GM21825 (cell line): ENCODE measurements around the gene BCAS3.

Experiments used
- ATAC-seq: cut with Tn5 transposase; IDR thresholded peaks from one replicate; pipeline ENCODE4 v1.9.1; 2021; ENCODE audit warnings: mild to moderate bottlenecking, moderate library complexity; ENCODE audit not compliant: unreplicated experiment

BCAS3 gene

DNA sequence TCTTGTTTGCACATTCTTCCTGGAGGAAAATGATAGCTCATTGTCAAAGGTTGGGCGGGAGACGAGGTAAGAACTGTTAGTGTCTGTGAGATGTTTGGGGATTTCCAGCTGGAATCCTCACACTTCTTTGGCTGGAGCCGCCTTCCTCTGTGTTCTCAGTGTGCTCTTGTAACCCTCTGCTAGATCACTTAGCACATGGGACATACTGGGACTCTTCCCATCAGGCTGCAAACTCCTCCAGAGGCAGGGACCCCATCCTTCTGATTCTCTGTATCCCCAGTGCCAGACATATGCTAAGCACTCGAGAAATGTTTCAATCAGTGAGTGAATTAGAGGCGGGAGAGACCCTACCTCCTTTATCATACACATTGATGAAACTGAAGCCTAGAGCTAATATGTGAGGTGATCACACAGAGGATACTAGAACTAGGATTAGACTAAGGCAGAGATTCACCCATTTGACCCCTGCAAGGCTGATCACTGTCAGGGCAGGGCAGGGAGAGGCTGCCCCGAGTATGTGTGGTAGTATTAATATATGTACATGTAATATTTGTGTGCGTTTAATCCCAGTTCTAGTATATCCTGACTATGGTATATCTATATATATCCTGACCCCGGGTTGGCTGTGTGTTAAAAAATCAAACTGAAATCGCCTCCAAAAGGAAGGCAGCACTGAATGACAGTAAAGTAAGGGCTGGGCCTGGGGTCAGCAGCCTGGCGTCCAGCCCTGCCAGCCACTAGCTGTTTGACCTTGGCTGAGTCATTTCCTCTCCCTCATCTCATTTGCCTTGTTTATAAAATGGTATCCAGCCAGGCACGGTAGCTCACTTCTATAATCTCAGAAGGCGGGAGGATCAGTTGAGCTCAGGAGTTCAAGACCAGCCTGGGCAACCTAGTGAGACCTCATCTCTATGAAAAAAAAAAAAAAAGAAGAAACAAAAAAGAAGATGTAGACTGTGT, 646.5 kb downstream of the BCAS3 start:
- ATAC-seq: no peak

DNA sequence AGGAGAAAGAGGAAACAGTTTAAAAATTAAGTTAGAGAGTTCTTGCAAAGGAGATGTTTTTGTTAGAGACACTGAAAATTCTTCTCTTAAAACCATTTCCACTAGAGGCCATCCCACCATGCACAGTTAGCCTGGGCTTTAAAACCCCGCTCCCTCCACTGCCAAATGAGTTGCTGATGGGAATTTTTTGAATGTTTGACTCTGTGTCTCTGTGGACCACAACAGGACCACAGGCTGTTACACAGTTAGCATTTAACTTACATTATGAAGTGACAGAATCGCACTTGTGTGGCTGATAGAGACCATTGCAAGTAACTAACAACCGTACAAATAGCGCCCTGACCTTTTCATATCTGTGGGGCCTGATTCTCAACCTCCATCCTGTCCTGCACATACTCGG, 647.3 kb downstream of the BCAS3 start:
- ATAC-seq: no peak

DNA sequence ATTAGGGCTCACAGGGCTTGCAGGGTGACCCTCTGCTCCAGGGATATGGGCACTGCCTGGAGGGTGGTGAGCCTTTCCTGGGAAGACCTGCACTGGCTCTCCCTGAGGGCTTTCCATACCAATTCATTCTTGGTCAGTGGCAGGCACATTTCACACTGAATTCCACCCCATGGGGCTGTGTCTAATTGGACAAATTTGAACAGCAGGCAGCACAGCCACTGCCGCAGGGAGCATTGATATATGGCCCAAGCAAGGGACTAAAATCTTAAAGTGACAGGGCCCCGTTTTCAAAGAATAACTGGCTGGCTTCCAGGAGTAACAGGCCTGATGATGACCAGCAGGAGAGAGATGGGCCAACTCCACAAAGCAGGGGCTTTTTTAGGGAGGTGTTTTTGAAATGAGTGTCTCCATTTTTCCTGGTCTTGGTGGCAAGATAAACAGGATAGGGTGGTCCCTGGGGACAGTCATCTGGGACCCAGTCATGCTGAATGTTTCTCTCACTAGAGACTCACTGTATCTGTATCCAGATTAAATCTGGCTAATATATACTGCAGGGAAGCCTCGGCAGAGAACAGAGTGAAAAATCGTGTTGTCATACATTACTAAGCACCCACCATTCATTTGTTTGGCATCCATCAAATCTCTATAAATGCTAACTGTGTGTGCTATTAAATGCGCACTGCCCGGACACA, 647.9 kb downstream of the BCAS3 start:
- no peak for ATAC-seq

DNA sequence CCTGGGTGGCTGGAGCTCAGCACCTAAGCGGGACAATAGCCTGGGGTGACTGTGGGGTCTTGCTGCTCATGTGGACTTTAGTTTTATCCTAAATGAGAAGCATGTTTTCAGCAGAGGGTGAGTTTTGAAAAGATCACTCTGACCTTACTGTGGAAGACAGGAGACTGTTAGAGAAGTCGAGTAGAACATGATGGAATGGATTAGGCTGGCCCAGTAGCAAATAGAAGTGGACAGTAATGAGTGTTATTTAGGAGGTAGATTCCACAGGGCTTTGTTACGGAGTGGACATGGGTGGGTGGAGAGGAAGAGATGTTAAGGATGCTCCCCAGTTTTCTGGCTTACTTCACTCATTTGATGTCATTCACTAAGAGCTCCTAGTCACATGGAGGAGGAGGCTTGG, 648.7 kb downstream of the BCAS3 start:
- no peak for ATAC-seq

DNA sequence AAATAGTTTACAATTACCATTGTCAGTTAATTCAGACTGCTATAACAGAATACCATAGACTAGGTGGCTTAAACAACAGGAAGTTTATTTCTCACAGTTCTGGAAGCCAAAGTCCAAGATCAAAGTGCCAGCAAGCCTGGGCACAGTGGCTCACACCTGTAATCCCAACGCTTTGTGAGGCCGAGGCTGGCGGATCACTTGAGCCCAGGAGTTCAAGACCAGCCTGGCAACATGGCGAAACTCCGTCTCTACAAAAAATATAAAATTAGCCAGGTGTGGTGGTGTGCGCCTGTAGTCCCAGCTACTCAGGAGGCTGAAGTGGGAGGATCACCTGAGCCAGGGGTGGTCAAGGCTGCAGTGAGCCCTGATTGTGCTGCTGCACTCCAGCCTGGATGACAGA, 650.7 kb downstream of the BCAS3 start:
- no peak for ATAC-seq

DNA sequence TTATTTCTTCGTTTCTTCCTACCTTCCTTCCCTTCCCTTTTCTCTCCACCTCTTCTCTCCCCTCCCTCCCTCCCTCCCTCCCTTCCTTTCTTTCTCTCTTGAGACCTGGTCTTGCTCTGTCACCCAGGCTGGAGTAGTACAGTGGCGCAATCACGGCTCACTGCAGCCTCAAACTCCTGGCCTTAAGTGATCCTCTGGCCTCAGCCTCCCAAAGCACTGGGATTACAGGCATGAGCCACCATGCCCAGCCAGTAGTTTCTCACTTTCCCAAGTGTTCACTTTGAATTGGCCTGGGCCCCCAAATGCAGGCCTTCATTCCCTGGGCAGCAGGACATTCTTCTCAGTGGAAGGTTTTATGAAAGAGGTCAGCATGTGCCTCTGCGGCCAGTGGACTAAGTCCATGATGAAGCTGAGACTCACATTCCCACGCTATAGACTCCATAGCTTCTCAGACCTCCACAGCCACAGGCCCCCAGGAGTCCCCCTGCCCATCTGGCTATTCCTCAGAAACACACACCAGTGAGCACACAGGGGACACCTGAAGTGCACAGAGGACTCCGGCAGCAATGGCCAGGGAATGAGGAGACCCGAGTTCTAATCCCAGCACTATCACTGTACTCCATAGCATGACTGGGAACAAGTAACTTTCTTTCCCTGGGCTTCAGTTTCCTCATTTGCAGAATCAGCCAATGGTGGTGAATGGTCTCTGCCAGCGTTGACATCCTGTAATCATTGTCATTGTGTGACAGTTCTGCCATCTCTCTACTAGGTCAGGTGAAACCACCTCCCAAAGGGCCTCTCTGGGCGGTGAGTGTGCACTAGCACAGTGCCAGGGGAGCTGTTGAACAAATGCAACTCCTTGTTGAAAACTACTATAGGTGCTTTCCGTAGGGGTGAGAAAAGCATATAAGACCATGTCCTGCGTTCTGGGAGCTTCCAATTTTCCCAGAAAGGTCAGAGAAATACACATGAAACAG, 652.8 kb downstream of the BCAS3 start:
- no peak for ATAC-seq

DNA sequence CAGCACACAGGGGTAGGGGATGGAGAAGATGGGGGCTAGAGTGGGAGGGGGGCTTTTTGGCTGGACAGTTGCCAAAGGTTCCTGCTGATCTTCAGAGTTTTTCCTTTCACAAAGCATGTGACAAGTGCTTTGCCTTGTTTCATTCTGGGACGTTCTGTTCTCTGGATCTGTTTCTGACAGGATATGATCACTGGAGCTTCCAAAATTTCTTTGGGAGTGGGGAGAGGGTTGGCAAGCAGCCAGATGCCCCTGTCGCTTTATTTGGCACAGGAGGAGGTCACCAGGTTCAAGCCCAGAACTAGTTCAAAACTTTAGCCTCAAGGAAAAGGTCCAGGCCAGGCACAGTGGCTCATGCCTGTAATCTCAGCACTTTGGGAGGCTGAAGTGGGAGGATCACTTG, 653.5 kb downstream of the BCAS3 start:
- no peak for ATAC-seq

DNA sequence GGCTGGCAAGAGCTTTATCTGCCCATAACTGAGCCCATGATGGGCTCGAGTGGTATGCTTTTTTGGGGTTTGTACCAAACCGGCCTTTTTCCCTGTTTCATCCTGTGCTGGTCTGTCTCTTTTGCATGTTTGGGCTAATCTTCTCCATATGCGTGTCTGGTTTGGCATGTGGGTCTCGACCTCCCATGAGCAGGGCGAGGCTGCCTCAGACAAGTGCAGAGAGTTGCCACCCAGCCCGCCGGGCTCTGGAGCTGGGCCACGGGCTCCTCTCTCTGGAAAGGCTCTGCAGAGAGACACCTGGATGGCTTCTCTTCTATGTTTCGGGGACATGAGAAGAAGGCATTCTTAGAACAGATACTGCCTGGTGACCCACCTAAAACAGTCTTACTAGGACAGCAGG, 654.2 kb downstream of the BCAS3 start:
- ATAC-seq: no peak

DNA sequence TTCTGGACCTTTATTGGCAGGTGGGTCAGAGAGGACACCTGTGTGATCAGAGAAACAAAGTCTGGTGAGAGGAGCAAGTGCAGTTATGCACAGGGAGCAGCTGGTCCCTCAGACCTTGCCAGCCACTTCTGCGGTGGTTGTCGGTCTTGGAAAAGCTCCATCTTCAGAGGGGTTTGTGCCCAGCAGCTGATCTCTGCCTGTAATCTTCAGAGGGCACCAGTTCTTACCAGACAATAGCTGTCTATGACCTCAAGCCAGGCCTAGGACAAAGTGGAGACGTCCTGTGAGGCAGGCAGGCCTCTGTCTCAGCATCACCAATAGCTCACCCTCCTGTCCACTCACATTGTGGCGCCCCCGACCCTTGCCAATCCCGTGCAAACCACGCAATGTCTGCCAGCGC, 655.5 kb downstream of the BCAS3 start:
- ATAC-seq: no peak

DNA sequence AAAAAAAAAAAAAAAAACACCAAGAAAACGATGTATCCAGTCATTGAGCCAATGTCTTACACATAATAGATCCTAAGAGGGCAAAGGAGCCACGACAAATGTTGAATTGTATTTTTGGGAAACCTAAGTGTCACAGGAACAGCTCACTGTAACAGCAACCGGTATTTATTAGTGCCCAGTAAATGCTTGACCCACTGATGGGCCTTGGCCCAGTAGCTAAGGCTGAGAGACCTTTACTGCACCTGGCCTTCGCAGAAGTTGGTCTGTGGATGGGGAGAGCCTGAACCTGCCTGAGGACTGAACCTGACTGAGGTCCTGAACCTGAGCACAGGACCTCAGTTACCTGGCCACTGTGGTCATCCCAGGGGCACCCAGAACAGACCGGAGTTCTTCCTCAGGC, 657.0 kb downstream of the BCAS3 start:
- ATAC-seq: no peak

DNA sequence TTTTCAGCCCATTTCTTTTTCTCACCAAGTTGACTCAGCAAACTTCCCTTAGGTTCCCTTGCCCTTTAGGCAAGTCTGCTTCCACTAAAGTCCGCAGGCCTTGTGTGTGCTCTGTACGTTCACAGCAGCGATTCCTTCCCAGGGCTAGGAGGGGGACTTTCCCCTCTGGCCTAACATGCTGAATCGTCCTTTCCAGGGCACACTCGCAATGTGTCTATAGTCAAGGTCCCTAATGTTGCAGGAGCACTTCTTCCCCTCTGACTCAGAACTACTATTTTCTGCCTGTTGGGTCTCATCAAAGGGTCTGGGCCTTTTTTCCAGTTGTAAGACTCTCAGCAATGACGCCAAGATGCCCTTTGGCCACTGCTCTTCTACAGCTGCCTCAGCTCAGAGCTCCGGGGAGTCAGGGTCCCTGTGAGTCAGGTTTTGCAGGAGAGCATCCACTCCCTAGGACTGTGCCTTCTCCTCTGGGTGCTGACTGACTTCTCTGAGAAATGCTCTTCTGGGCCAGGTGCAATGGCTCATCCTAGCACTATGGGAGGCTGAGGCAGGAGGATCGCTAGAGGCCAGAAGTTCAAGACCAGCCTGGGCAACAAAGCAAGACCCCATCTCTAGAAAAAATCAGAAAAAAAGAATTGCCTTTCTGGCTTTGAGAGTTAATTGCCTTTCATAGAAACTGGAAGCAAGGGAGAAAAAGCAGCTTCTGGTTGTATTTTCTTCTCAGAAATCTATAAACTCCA, 657.6 kb downstream of the BCAS3 start:
- ATAC-seq: no peak

DNA sequence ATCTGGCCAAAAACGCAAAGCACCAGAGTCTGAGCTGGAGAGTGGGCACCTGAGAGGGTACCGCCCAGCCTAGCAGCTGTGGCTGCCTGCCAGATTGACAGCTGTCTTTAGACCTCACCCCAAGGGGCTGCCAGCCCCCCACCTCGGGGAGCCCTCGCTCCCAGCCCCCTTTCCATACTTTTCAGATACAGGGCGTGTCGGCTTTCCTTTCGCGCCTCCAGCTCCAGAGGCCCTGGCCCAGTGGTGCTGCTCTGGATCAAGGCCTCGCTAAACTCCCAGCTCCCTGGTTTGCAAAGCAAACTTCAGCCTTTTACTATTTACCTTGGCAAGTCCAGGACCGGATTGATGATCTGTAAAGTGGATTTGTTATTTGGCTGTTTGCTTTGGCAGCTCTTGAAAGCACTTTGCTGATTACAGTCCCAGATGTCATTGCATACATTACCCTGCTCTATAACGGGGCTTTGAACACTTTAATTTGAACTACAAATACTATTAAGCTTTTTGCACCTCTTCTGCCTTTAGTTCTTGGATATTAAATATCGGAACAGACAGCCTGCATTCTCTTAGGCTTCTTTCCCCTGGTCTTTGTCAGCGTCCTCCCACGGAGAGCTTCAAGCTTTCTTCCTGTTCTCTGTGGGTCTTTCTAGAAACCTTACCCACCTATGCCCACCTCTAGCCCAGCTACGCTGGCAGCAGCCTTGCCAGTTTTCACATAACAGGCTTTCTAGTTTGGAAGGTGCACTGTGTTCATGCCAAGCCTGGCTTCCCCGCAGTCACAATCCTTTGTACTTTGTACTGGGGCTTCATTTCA, 658.4 kb downstream of the BCAS3 start:
- ATAC-seq: no peak

DNA sequence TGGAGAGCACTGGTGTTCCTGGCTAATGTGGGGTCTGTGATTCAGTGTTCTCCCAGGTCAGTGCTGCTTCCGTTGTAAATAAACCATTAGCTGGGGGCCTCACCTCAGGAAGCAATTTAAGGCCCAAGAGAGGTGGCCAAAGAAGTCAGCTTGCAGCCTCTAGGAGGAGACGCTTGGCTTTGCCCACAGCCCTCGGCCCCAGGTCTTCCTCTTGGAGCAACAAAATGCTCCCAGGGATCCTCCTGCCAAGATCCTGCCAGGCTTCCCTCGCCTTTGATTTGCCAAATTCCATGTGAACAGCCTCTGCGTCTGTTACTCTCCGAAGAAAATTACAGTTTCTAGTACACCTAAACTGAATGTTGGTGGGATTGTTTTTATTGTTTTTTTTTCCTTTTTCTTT, 659.6 kb downstream of the BCAS3 start:
- ATAC-seq: no peak

DNA sequence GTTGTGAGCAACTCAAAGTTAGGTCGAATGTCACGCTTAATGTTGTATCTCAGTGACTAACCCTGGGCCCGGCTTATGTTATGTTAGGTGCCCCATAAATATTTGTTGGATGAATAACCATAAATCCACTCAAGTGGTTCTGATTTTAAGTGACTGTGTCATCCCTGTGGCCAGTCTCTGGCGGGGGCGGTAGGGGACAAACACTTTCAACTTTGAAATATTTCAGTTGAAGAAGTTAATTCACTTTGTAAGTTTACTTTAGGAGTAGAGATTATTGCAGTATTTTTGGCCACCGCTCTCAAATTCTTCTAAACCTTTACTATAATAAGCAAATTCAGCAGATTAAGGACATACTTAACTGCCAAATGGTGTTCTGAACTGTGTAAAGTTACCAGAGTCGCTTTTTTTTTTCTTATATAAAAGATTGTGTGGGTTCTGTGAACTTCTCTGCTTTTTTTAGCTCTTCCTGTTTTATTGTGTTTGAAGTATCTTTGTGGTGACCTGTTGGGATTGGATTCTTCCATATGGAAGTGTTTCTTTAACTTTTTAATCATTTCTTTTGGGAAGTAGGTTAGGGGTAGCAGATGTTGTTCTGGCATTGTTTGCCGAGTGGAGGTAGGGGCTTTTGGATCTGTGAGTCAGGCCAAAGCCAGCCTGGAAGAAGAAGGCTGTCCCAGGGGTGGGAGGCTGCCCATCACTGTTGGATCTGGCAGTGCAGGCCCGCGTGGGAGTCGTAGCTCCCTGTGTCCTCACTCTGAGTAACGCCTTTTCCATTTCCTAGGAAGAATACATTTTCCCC, 660.5 kb downstream of the BCAS3 start:
- ATAC-seq: no peak

DNA sequence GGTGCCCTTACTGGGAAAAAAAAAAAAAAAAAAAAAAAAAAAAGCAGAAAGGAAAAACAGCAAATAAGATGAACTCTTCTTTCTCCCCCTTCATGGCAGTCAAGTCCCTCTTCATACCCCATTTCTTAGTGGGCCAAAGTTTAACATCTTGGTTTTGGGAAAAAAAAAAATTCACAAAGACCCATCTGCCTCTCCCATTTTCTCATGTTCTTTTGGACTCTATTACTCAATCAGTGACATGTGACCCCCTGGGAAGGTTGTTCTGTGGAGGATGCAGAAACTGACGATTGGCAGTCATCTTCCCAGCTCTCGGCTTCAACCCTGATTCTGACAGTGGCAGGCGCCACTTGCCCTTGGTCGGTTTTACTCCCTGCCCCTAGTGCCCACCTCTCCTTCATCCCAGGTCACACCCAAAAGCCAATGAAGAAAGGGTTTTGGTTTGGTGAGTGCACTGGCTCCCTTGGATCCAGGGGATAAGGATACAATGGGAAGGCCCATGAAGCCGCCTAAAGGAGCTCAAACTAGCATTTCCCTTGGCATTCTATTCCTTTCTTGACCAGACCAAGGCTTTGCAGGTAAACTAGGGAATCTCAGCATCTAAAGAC, 661.3 kb downstream of the BCAS3 start:
- ATAC-seq: no peak

DNA sequence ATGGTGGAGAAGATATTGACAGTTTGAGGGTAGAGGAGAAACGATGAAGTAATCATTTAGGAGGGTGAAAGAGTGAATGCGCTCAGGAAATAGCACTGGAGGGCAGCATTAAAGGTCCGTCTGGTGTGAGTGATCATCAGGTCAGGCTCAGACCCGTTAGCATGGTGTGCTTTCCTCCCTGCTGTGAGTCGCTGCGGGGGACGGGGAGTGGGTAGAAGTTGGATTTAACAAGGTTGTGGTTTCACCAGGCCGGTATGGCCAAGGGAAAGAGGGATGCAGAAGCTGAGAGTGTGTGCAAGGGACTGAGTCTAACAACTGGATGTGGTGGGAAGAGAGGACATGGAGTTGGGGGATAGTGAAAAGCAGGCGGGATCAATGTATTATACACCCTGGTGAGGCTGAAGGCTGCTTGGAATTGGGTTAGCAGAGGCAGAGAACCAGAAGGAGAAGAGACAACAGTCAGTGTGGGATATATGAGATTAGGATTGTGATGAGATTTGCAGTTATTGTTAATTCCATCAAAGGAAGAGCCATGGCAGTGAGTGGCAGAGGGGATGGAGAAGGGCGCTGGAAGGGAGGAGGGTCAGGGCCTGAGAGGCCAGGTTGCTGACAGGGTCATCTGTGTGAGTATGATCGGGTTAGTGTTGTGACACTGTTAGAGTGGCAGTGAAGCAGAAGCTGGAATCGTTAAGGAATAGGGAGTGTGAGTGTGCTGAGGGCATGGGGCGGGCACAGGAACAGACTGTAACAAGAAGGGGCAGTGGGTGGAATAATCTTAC, 663.0 kb downstream of the BCAS3 start:
- ATAC-seq: no peak

DNA sequence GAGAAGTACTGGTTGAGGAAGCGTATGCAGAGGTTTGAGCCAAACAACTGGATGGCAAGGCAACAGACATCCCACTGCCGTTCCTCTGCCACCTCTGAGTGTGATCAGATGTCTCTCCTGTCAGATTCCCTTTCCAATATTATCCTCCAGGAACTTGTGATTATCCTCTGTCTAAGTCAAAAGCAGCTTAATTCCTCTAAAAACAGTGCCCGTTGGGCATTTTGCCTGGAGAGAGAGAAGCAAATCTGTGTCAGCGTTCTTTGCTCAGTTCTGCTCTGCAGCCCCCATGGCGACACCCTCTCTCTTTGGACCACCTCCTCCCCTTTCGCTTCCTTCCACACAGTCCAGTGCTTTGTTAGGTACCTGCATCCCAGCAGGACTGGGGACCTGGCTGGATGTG, 665.9 kb downstream of the BCAS3 start:
- no peak for ATAC-seq

DNA sequence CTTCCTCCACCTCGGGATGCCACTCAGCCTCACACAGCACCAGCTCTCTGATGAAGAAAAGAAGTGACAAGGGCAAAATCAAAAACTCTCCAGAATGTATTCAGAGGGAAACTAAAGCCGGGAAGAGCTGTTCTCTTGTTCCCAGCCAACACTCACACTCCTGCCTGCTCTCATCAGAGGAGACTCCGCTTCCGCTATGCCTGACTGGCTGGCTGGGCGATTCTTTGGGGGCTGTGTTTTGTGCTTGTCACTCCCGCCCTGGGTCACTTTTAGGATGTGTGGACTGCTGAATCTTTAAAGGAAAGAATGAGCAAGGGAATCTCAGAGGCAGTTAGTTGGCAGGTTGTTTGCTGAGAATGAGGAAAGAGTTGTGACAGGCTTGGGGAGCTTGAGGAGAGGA, 667.4 kb downstream of the BCAS3 start:
- ATAC-seq: no peak
